Stimulated activated naive CD4-positive, alpha-beta T cell treated with Interleukin-2 at 50 U/mL for 16 hours (primary cell): ENCODE measurements around the gene ADSS1.

ENCODE experiments used
- DNase-seq: peaks from one replicate; lab custom pipeline; 2025; lab: John Stamatoyannopoulos, UW

The ADSS1 gene

GRCh38 chr14:104723651-104724406 lies at the start of gene ADSS1:
Gene ADSS1, plus strand, starts transcription at chr14:104724229. Its CDS starts 42 bp downstream, at chr14:104724271.
- DNase-seq: peak; percentile 62

GRCh38 chr14:104675447-104675846 lies 48.6 kb upstream of the ADSS1 start:
- no peak for DNase-seq

- DNase-seq: no peak
These were observed 47.8 kb upstream of the ADSS1 start for GRCh38 chr14:104676130-104676693.

- DNase-seq: peak; percentile 64
These were observed 47.1 kb upstream of the ADSS1 start for GRCh38 chr14:104676694-104677511.

GRCh38 chr14:104677512-104678332 lies 46.3 kb upstream of the ADSS1 start:
- DNase-seq: peak; percentile 82

GRCh38 chr14:104678346-104678745 lies 45.7 kb upstream of the ADSS1 start:
- no peak for DNase-seq

GRCh38 chr14:104678901-104679705 lies 44.9 kb upstream of the ADSS1 start:
- no peak for DNase-seq

GRCh38 chr14:104680056-104680805 lies 43.8 kb upstream of the ADSS1 start:
- DNase-seq: no peak

- no peak for DNase-seq
These were observed 43.0 kb upstream of the ADSS1 start for GRCh38 chr14:104680806-104681688.

- DNase-seq: no peak
These were observed 42.3 kb upstream of the ADSS1 start for GRCh38 chr14:104681689-104682074.

- no peak for DNase-seq
These were observed 41.9 kb upstream of the ADSS1 start for GRCh38 chr14:104682107-104682593.

GRCh38 chr14:104683653-104684448 lies 40.2 kb upstream of the ADSS1 start:
- DNase-seq: no peak

- DNase-seq: no peak
These were observed 39.6 kb upstream of the ADSS1 start for GRCh38 chr14:104684449-104684821.

GRCh38 chr14:104685216-104685997 lies 38.6 kb upstream of the ADSS1 start:
- DNase-seq: no peak

- no peak for DNase-seq
These were observed 37.9 kb upstream of the ADSS1 start for GRCh38 chr14:104685998-104686610.

- no peak for DNase-seq
These were observed 37.2 kb upstream of the ADSS1 start for GRCh38 chr14:104686624-104687517.
